RWPE2 (cell line): Measurements from ENCODE around the gene AHDC1.

ENCODE experiments used
- ATAC-seq: fragments of 200-7000 bp; cut with Tn5 transposase; 3 replicates; pipeline ENCODE4 v1.9.1; 2021; ENCODE audit warnings: low read depth
- DNase-seq: peaks from one replicate; pipeline ENCODE4 v3.0.0-alpha.2; 2020; ENCODE audit warnings: low spot score
- H3K27ac ChIP-seq: fragments of 450-650 bp; 2 replicates; pipeline ENCODE4 v1.5.1; 2017; ENCODE audit warnings: mild to moderate bottlenecking; ENCODE audit not compliant: poor library complexity, severe bottlenecking
- H3K27me3 ChIP-seq: fragments of 250-450 bp; sonication (Bioruptor Pico); 2 replicates; pipeline ENCODE4 v1.5.1; 2021; ENCODE audit warnings: mild to moderate bottlenecking, moderate library complexity; ENCODE audit not compliant: insufficient read depth, poor library complexity, severe bottlenecking
- H3K36me3 ChIP-seq: fragments of 250-450 bp; sonication (Bioruptor Pico); 2 replicates; pipeline ENCODE4 v1.5.1; 2020; ENCODE audit warnings: low read depth, mild to moderate bottlenecking, moderate library complexity
- H3K4me1 ChIP-seq: fragments of 250-450 bp; sonication (Bioruptor Pico); 2 replicates; pipeline ENCODE4 v1.5.1; 2021; ENCODE audit warnings: mild to moderate bottlenecking, moderate library complexity; ENCODE audit not compliant: insufficient read depth, poor library complexity, severe bottlenecking
- H3K4me3 ChIP-seq: fragments of 250-450 bp; sonication (Bioruptor Pico); 2 replicates; pipeline ENCODE4 v1.5.1; 2021; ENCODE audit warnings: mild to moderate bottlenecking, moderate library complexity; ENCODE audit not compliant: severe bottlenecking
- H3K9me3 ChIP-seq: fragments of 250-450 bp; sonication (Bioruptor Pico); 2 replicates; pipeline ENCODE4 v1.5.1; 2021; ENCODE audit warnings: mild to moderate bottlenecking, moderate library complexity; ENCODE audit not compliant: severe bottlenecking
- TF ChIP-seq, protein P1 (sequence below): fragments of 450-650 bp; IDR thresholded peaks from one replicate; pipeline ENCODE4 v1.5.1; 2017; ENCODE audit warnings: mild to moderate bottlenecking, moderate library complexity; ENCODE audit not compliant: poor library complexity, severe bottlenecking

The AHDC1 gene

DNA sequence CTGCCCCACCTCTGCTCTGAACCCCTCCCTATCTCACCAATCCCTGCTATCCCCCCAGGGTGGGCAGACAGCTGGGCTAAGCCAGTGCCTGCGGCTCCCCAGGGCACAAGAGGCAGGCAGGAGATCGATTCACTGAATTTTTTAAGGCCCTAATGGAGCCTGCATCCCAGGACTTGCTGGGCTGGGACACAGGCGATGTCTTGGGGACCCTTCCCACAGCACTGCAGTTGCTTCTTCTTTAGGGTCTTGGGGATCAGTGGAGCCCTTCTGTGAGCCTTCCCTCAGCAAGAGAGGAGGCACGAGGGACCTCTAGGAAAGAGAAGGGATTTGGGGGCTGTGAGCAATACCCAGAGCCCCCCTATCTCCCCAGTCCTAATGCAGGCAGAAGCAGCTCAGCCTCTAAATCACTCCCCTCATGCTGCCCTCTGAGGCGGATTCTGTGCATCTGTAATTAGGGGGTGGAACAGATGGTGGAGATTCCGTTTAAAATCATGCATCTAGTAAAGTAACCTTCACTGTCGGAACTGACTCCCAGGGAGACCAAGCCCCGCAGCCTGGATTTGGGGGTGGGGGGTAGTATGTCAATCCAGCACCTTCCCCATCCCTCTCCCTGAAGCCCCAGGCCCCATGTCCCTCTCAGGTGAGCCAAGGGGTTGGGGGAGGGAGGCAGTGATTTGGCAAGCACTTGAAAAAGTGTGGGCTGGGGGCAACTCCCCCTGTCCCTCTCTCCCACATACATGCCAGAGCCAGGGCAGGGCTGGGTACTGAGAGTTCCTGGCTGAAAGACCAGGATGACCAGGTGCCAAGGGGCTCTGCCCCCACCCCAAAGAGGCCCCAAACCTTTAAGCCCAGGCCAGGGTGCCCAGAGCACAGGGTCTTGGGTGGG, 10.0 kb downstream of the AHDC1 start:
- no peaks in the 10 kb centered on the region for H3K27me3 ChIP-seq
- no peak for DNase-seq
- no peak; the same call in 2 of the 3 replicates for ATAC-seq

DNA sequence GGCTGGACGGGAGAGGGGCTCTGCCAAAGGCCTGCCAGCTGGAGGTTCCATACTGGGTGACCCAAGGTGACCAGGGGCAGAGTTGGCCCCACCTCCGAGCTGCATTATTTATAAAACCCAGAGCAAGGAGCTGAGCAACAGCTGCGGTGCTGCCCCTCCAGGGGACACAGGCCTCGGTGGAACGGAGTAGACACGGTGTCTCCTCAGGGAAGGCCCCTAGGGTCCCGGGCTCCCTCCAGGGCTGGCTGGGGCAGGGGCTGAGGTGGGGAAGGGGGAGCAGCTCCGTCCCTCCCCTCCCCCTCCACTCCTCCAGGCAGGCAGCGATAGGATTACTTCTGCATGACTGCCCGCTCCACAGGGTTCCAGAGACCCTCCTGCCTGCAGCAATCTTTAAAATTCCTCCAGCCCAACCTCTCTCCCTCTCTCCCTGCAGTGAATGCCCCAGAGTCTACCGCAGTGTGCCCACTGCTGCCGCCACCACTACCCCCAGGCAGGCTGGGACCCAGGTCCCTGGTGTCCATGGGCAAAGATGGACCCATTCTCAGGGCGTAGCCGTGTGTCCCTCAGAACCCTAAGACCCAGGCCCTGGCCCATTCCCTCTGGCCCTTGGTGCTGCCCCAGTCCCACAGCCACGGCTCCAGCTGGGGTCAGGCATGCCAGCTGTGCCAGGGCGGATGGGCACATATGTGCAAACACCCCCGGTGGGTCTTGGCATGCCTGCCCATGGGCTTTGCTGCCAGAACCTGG, 10.8 kb downstream of the AHDC1 start:
- H3K4me1 ChIP-seq: peaks cover 48% of the 10 kb centered on the region
- peak overlapping the region; percentile 68 for H3K27ac ChIP-seq
- no peak for ATAC-seq

More for the DNA sequence above, 10.0 kb downstream of the AHDC1 start:
- H3K27ac ChIP-seq: peak overlapping the region; percentile 68
- TF ChIP-seq, protein P1, sequence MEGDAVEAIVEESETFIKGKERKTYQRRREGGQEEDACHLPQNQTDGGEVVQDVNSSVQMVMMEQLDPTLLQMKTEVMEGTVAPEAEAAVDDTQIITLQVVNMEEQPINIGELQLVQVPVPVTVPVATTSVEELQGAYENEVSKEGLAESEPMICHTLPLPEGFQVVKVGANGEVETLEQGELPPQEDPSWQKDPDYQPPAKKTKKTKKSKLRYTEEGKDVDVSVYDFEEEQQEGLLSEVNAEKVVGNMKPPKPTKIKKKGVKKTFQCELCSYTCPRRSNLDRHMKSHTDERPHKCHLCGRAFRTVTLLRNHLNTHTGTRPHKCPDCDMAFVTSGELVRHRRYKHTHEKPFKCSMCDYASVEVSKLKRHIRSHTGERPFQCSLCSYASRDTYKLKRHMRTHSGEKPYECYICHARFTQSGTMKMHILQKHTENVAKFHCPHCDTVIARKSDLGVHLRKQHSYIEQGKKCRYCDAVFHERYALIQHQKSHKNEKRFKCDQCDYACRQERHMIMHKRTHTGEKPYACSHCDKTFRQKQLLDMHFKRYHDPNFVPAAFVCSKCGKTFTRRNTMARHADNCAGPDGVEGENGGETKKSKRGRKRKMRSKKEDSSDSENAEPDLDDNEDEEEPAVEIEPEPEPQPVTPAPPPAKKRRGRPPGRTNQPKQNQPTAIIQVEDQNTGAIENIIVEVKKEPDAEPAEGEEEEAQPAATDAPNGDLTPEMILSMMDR: no peak
- H3K36me3 ChIP-seq: peaks cover 10% of the 10 kb centered on the region
- no peaks in the 10 kb centered on the region for H3K9me3 ChIP-seq
- H3K4me1 ChIP-seq: peaks cover 51% of the 10 kb centered on the region
- no peak overlapping the region for H3K4me3 ChIP-seq

DNA sequence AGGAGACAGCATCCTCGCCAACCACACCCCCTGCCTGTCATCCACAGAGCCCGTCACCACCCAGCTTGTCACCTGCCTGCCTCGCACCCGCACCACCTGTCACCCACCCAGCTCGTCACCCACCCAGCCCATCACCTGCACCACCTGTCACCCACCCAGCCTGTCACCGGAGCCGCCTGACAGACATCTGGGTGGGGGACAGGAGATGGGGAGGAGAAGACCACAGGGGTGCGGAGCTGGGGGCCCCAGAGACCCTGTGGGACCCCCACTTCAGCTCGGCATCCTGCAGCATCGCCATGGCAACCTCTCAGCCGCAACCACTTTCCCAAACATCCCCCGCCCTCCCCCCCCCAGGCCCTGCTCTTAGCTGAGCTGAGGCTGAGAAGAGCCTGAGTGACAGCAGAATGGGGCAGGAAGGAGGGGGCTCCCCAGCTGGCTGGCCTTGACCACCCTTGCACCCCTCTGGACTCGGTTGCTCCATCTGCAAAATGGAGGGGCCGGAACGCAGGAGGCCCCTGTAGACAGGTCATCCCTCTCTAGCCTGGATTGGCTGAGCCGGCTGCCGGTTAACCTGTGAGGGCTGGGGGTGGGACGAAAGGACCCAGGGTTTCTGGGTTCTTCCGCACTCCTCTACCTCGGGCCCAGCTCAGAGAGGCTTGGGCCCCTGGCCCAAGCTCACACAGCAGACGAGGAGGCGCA, 11.6 kb downstream of the AHDC1 start:
- H3K27ac ChIP-seq: peak overlapping the region; percentile 68
- ATAC-seq: no peak
- peaks cover 48% of the 10 kb centered on the region for H3K4me1 ChIP-seq

More for the DNA sequence above, 10.8 kb downstream of the AHDC1 start:
- no peak for DNase-seq
- Histone ChIP-seq H3K27me3 (no peaks in the 10 kb centered on the region), H3K36me3 (peaks cover 17% of the 10 kb centered on the region), H3K9me3 (no peaks in the 10 kb centered on the region), H3K4me3 (no peak overlapping the region)
- TF ChIP-seq, protein P1: no peak

DNA sequence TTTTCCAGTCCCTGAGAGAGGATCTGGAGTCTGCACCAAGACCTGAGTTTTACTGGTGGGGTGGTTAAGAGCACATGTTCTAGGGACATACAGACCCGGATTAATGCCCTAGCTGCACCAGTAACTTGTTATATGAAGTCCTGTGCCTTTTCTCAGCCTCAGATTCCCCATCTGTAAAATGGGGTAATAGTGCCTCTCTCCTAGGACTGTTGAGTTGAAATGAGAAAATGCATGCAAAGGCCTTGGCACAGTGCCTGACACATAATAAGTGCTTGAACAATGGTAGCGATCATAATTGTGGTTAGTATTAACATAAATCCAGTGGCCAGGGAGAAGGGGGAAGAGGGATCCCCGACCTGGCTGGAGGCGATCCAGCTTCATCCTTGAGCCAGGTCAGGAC, 12.3 kb downstream of the AHDC1 start:
- ATAC-seq (no peak), DNase-seq (no peak)
- H3K4me3 ChIP-seq: no peak overlapping the region
- peaks cover 21% of the 10 kb centered on the region for H3K36me3 ChIP-seq
- TF ChIP-seq, protein P1: no peak
- no peaks in the 10 kb centered on the region for H3K27me3 ChIP-seq
- H3K27ac ChIP-seq: peak overlapping the region; percentile 52
- peaks cover 44% of the 10 kb centered on the region for H3K4me1 ChIP-seq
- H3K9me3 ChIP-seq: no peaks in the 10 kb centered on the region

More for the DNA sequence above, 11.6 kb downstream of the AHDC1 start:
- Histone ChIP-seq H3K4me3 (no peak overlapping the region), H3K9me3 (no peaks in the 10 kb centered on the region), H3K27me3 (no peaks in the 10 kb centered on the region), H3K36me3 (peaks cover 21% of the 10 kb centered on the region)
- TF ChIP-seq, protein P1: no peak
- DNase-seq: no peak
